Peyer's patch (tissue), 4 donors: ENCODE measurements around the gene NOS1AP. TPM values are rescaled to one million over a fixed set of nuclear protein-coding genes. Genes with fewer than 3 reads are reported as not detected.

Experiments used
- DNase-seq, 3 donors: peaks; one replicate each; pipeline ENCODE4 v3.0.0-alpha.2; 2017 to 2019
- H3K27ac ChIP-seq, 4 donors: fragments of 200-600 bp; sonication (generic); one replicate each; pipeline ENCODE4 v1.5.1; 2016 to 2019
- H3K27me3 ChIP-seq, 2 donors: fragments of 200-600 bp; sonication (generic); one replicate each; pipeline ENCODE4 v1.5.1; 2019
- H3K36me3 ChIP-seq, 3 donors: fragments of 200-600 bp; sonication (generic); one replicate each; pipeline ENCODE4 v1.5.1; 2016 to 2019
- H3K4me1 ChIP-seq, 4 donors: fragments of 200-600 bp; sonication (generic); one replicate each; pipeline ENCODE4 v1.5.1; 2016 to 2019
- H3K4me3 ChIP-seq, 4 donors: fragments of 200-600 bp; sonication (generic); 1 replicate in 3 of 4; 2 replicates in 1 of 4; pipeline ENCODE4 v1.5.1; 2016 to 2019; ENCODE audit warnings: mild to moderate bottlenecking in 1 of 4
- H3K9me3 ChIP-seq, 4 donors: fragments of 200-600 bp; sonication (generic); one replicate each; pipeline ENCODE4 v1.5.1; 2016 to 2019; ENCODE audit warnings: mild to moderate bottlenecking in 1 of 4
- POLR2A ChIP-seq, 2 donors: fragments of 450-650 bp; IDR thresholded peaks; one replicate each; pipeline ENCODE4 v1.5.1; 2017; ENCODE audit warnings: antibody characterized with exemption in 2 of 2, mild to moderate bottlenecking in 2 of 2, moderate library complexity in 2 of 2
- total RNA-seq, 4 donors: library from RNA; depleted of rRNA; stranded (reverse); fragments of >200 nt; gene quantifications; one replicate each; pipeline ENCODE4 v1.1.0, GENCODE V29; 2016
- TF ChIP-seq, protein P1 (sequence below), 6 experiments: fragments of 450-650 bp in 4 of 6; fragments of 200-600 bp in 2 of 6; sonication (generic) in 1 of 6; IDR thresholded peaks; one replicate each; pipeline ENCODE4 v1.5.1; 2017 to 2019; ENCODE audit warnings: antibody characterized with exemption in 6 of 6, mild to moderate bottlenecking in 3 of 6, moderate library complexity in 1 of 6

The NOS1AP gene
- total RNA-seq, 4 donors from 2014 or later = 6.3 to 18.5 (median 11.9) TPM

DNA sequence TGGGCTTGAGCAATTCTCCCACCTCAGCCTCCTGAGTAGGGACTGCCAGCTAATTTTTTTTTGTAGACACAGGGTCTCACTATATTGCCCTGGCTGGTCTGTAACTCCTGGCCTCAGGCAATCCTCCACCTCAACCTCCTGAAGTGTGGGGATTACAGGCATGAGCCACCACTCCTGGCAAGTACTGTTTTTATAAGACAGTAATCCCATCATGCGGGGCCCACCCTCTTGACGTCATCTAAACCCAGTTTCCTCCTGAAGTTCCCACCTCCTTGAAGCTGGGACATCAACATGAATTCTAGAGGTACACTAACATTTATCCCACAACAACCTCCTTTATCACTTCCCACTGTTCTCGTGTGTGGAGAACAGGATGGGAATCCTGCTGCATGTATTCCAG, 202.5 kb downstream of the NOS1AP start:
- Histone ChIP-seq H3K9me3 (no peaks in the 10 kb centered on the region), H3K27me3 (no peaks in the 10 kb centered on the region), H3K27ac (no peak overlapping the region), H3K4me1 (no peaks in the 10 kb centered on the region), H3K4me3 (no peak overlapping the region), H3K36me3 (no peaks in the 10 kb centered on the region)
- TF ChIP-seq, protein P1, sequence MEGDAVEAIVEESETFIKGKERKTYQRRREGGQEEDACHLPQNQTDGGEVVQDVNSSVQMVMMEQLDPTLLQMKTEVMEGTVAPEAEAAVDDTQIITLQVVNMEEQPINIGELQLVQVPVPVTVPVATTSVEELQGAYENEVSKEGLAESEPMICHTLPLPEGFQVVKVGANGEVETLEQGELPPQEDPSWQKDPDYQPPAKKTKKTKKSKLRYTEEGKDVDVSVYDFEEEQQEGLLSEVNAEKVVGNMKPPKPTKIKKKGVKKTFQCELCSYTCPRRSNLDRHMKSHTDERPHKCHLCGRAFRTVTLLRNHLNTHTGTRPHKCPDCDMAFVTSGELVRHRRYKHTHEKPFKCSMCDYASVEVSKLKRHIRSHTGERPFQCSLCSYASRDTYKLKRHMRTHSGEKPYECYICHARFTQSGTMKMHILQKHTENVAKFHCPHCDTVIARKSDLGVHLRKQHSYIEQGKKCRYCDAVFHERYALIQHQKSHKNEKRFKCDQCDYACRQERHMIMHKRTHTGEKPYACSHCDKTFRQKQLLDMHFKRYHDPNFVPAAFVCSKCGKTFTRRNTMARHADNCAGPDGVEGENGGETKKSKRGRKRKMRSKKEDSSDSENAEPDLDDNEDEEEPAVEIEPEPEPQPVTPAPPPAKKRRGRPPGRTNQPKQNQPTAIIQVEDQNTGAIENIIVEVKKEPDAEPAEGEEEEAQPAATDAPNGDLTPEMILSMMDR (IDR thresholded peaks at IDR 0.05) = no peak
- TF ChIP-seq POLR2A (IDR thresholded peaks at IDR 0.05) = no peak
- no peak for DNase-seq

DNA sequence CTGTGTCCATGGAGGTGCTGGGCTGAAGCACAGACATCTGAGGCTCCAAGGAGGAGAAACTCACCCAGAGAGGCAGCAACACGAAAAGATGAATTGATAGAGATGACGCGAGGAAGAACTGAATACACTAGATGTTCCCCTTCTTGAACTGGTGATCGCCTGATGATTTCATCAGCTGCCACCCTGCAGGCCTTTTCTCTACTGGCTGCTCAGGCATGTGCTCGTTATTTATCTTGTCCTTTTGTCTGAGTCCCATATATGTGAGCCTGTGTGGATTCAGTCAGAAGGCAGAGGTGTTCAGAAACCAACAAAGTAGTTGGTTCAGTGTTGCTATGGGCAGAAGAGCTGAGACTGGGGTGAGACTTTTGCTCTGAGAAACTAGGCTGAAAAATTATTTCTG, 202.9 kb downstream of the NOS1AP start:
- TF ChIP-seq POLR2A (IDR thresholded peaks at IDR 0.05) = no peak
- TF ChIP-seq, protein P1 (IDR thresholded peaks at IDR 0.05) = no peak
- Histone ChIP-seq H3K4me3 (no peak overlapping the region), H3K36me3 (no peaks in the 10 kb centered on the region), H3K4me1 (no peaks in the 10 kb centered on the region), H3K27me3 (no peaks in the 10 kb centered on the region), H3K9me3 (no peaks in the 10 kb centered on the region), H3K27ac (no peak overlapping the region)
- no peak for DNase-seq

DNA sequence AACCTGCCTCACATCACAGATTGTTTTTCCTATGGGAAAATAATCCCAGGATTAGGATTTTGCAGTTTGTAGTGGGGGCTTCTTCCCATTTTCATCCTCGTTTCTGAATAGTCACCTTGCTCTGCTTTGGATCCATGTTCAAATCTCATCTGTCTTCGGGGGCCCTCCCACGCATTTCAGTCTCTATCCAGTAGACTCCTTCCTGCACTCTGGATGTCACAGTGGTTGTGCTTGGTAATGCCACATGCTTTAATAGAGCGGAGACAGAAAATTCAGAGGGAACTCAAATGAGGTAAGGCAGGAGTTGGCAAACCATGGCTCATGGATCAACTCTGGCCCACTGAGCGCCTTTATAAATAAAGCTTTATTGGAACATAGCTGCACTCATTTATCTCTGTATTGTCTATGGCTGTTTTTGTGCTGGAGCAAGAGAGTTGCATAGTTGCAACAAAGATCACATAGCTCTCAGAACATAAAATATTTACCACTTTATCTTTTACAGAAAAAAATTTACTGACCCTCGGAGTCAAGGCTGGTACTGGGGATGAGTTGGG, 206.2 kb downstream of the NOS1AP start:
- no peak overlapping the region for H3K4me3 ChIP-seq
- TF ChIP-seq, protein P1 (IDR thresholded peaks at IDR 0.05) = no peak
- no peak for TF ChIP-seq POLR2A (IDR thresholded peaks at IDR 0.05)
- no peak overlapping the region for H3K27ac ChIP-seq
- no peaks in the 10 kb centered on the region for H3K4me1 ChIP-seq
- H3K36me3 ChIP-seq = no peaks in the 10 kb centered on the region
- no peaks in the 10 kb centered on the region for H3K9me3 ChIP-seq
- H3K27me3 ChIP-seq = no peaks in the 10 kb centered on the region
- no peak for DNase-seq

DNA sequence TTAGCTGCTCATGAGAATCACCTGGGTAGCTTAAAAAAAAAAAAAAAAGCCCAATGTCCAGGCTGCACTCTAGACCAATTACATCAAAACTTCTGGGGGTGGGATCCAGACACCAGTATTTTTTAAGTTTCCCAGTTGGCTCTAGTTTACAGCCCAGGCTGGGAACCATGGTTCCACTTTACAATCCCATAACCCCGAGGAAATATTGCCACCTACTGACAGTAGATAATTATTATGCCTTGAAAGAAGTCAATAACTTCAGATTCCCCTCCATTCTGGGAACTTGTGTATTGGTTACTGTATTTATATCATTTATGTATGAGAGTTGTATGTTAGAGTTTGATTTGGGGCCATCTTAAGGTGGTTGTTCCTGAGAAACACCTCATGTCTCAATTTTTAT, 207.0 kb downstream of the NOS1AP start:
- no peak overlapping the region for H3K4me3 ChIP-seq
- no peak for DNase-seq
- no peak for TF ChIP-seq POLR2A (IDR thresholded peaks at IDR 0.05)
- TF ChIP-seq, protein P1 (IDR thresholded peaks at IDR 0.05) = peak in 5 of 6 experiments; percentile 1 to 67 (median 54)

DNA sequence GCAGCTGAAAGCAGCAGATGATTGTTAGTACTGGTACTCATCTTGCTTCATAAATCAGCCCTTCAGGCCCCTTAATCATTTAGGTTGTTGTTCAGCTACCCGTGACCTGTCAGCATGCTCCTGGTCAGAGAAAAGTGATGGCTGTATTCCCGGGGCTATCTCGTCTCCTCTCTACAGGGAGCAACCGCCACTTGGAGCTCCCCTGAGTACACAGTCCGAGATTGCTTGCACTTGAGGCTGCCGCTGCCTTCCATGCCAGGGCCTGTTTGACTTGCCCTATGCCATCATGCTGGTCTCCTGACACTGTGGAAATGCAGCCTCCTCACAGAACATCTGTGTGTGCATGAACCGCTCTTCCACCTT, 209.6 kb downstream of the NOS1AP start:
- no peak for DNase-seq
- Histone ChIP-seq H3K27me3 (no peaks in the 10 kb centered on the region), H3K36me3 (no peaks in the 10 kb centered on the region), H3K9me3 (no peaks in the 10 kb centered on the region), H3K27ac (no peak overlapping the region), H3K4me3 (no peak overlapping the region), H3K4me1 (no peaks in the 10 kb centered on the region)
- TF ChIP-seq, protein P1 (IDR thresholded peaks at IDR 0.05) = no peak
- TF ChIP-seq POLR2A (IDR thresholded peaks at IDR 0.05) = no peak

More for the DNA sequence above, 207.0 kb downstream of the NOS1AP start:
- Histone ChIP-seq H3K27me3 (no peaks in the 10 kb centered on the region), H3K9me3 (no peaks in the 10 kb centered on the region), H3K4me1 (no peaks in the 10 kb centered on the region), H3K36me3 (no peaks in the 10 kb centered on the region), H3K27ac (no peak overlapping the region)

DNA sequence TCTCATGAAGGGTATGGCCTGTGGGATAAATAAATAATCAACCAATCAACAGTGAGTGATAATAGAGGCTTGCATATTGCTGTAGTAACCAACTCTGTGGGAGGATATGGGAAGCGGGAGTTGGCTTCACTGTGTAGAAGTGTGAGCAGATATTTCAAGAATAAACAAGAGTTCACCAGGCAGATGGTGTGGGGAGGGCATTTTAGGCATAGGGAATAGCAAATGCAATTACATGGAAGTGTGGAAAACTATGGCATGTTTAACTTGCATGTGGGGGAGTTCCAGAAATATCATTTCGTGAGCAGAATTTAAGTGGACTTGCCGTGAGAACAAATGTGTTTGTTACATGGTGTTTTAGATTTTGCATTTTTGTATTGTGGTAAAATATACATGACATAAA, 211.9 kb downstream of the NOS1AP start:
- no peak for TF ChIP-seq POLR2A (IDR thresholded peaks at IDR 0.05)
- TF ChIP-seq, protein P1 (IDR thresholded peaks at IDR 0.05) = no peak

More for the DNA sequence above, 211.9 kb downstream of the NOS1AP start:
- H3K4me3 ChIP-seq = no peak overlapping the region
- no peaks in the 10 kb centered on the region for H3K27me3 ChIP-seq
- no peaks in the 10 kb centered on the region for H3K9me3 ChIP-seq
- H3K4me1 ChIP-seq = peaks cover 0 to 12% (median 0%) of the 10 kb centered on the region in 4 donors
- H3K36me3 ChIP-seq = no peaks in the 10 kb centered on the region
- no peak for DNase-seq
- H3K27ac ChIP-seq = no peak overlapping the region
